Epidermal melanocyte (primary cell): ENCODE data around the gene ADA.
"Not testable (repeated sequence)": the region's sequence is repeated elsewhere in the genome, so short reads cannot be mapped to it uniquely, and the experiment has no call there.

Experiments
- DNase-seq: peaks from one replicate; pipeline ENCODE4 v3.0.0; 2011; ENCODE audit warnings: low spot score; ENCODE audit not compliant: insufficient read length

ADA gene

GRCh38 chr20:44678990-44679611, 27.6 kb upstream of the ADA start:
- no peak for DNase-seq

DNA sequence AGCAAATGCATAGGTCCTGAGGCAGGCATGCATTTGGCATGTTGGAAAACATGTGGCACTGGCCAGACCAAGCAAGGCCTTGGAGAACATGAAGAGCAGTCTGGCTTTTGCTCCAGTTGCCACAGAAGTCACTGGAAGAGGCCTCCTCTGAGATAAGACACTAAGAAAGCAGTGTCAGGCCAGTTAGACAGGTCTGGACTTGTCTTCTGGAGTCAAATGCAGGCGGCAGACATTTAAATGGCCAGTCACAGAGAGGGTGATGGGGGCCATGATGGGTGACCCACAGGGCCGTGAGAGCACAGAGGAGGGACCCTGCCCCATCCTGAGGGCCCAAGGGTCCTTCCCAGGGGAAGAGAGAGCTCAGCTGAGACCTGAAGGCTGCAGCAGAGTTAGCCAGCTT, 26.7 kb upstream of the ADA start:
- no peak for DNase-seq

GRCh38 chr20:44672318-44672902, 20.9 kb upstream of the ADA start:
- not testable (repeated sequence) for DNase-seq

GRCh38 chr20:44671541-44671940, 20.0 kb upstream of the ADA start:
- DNase-seq: not testable (repeated sequence)

DNA sequence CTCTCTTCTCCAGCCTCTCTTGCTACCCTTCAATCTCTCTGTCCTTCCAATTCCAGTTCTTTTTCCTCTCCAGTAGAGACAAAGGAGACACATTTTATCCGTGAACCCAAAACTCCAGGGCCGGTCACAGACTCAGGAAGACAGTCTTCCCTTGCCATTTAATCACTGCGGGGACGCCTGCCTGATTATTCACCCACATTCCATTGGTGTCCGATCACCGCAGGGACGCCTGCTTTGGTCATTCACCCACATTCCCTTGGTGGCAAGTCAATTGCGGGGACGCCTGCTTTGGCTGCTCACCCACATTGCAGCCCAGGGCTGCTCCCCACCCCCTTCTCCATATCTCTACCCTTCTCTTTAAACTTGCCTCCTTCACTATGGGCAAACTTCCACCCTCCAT, 19.4 kb upstream of the ADA start:
- DNase-seq: not testable (repeated sequence)

DNA sequence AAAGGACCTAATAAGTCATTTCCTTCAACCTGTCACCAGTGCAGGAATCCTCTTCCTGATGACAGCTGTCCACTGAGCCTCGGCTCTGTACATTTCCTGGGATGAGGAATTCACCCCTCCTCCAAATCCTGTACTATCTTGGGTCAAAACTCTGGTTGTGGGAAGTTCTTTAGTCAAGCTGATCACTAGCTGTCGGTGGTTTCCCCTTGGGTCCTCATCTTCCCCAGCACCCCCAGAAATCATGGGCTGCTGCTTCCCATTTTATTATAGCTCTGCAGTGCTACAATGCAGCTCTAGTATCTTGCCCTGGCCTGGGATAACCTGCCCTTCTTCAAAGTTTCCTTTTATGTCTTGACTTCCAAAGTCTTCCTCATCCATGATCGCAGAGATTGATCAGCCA, 14.6 kb upstream of the ADA start:
- no peak for DNase-seq

- no peak for DNase-seq
Measured at GRCh38 chr20:44664131-44664530, 12.6 kb upstream of the ADA start.

- DNase-seq: no peak
Measured at GRCh38 chr20:44662261-44662660, 10.8 kb upstream of the ADA start.

GRCh38 chr20:44660581-44660980, 9.1 kb upstream of the ADA start:
- DNase-seq: no peak

DNA sequence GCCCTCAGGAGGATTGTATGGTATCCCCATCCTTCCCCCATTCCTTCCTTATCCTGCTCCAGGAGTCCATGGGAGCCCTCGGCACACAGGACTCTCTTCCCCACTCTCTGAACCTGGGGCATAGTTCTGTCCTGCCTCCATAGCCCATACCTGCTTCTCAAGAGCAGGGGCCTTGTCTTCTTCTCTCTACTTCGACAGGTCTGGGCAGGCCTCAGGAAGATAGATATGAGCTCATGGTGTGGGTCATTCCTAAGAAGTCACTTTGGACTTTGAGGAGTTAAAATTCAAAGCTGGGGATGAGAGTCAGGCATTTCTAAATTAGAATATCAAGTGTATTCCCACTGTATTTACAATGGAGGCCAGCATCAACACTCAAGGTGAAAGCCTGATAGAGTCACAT, 8.4 kb upstream of the ADA start:
- DNase-seq: no peak

DNA sequence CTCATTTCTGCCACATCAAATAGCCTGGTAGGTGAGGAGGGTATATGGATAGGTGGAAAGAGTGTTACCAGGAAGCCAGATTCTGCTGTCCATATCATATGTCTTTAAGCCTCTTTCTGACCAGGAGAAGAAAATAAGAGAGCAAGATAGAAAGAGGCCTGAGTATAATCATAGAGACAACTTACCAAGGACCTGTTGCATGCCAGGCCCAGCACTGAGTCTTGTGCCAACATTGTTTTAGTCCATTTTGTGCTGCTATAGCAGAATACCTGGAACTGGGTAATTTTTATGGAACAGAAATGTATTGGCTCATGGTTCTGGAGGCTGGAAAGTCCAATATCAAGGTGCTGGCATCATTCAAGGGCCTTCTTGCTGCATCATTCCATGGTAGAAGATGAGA, 7.3 kb upstream of the ADA start:
- no peak for DNase-seq

DNA sequence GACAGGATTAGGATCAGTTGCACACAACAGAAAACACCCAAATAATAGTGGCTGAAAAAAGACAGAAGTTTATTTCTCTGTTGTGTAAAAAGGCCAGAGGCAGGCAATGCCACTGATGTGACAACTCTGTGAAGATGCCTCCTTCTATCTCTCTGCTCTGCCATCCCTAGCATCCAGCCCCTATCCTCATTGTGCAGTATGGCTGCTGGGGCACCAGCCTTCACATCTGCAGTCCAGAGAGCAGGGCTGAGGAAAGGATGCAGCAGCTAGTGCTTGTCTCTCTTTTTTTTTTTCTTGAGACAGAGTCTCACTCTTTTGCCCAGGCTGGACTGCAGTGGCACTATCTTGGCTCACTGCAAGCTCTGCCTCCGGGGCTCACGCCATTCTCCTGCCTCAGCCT, 6.4 kb upstream of the ADA start:
- no peak for DNase-seq

GRCh38 chr20:44656448-44656847, 4.9 kb upstream of the ADA start:
- no peak for DNase-seq

GRCh38 chr20:44654210-44654609, 2.7 kb upstream of the ADA start:
- not testable (repeated sequence) for DNase-seq

GRCh38 chr20:44653546-44653945, 2.0 kb upstream of the ADA start:
- DNase-seq: no peak

DNA sequence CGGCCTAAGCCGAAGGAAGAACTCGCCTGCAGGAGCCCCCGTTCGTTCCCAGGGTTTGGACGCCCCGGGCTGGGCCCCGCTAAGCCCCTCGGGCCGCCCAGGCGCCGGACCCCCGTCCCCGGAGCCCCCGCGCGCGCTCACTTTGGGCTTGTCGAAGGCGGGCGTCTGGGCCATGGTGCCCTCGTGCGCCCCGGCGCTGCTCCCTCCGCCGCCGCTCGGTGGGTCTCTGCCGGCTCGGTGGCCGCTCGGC, 140 bp downstream of the ADA start:
- DNase-seq: no peak

DNA sequence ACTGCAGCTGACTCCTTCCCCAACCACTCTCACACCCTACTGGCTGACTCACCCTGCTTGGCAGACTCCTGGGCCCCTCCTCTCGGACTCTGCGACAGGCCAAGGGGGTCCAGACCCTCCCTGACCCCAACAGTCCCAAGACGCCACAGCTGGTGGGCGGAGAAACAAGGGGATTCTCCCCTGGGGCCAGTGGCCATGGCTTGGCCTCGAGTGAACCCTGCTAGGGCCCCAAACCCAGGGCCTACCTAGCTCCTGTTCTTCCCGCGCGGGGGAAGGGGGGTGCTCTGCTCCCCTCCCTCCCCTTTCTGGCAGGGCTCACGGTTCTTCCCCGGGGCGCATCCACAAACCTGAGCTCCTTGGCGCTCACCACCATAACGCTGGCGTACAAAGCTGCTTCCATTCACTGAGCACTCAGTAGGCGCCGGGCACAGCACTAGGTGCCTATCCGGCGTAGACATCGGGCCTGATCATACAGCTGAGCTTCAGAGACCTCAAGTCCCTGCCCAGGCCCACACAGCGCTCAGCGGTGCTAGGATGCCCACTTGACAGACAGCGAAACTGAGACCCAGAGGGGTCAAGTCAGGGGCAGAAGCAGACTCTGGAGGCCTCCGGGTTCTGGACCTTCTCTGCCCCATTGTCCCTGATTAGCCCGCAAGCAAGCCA, 597 bp downstream of the ADA start:
- no peak for DNase-seq

GRCh38 chr20:44649976-44650375, 1.5 kb downstream of the ADA start:
- DNase-seq: no peak

GRCh38 chr20:44649126-44649525, 2.4 kb downstream of the ADA start:
- DNase-seq: no peak

- DNase-seq: no peak
Measured at GRCh38 chr20:44648579-44648978, 2.9 kb downstream of the ADA start.

DNA sequence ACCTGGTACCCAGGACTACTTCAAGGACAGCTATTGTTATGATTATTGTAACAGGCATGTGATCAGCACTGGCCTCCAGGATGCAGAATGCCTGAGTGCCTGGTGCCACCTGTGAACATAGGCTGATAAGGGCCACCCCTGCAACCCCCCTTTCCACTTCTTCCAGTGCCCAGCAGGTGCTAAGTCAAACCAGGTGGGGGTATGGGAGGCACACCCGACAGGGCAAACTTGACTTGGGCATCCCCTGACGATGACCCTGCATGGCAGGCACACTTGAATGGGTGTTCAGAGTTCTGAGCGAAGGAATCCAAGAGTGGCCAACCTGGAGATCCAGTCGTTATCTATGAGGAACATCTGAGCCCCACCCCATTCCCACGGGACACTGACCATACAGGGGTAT, 3.4 kb downstream of the ADA start:
- DNase-seq: no peak

DNA sequence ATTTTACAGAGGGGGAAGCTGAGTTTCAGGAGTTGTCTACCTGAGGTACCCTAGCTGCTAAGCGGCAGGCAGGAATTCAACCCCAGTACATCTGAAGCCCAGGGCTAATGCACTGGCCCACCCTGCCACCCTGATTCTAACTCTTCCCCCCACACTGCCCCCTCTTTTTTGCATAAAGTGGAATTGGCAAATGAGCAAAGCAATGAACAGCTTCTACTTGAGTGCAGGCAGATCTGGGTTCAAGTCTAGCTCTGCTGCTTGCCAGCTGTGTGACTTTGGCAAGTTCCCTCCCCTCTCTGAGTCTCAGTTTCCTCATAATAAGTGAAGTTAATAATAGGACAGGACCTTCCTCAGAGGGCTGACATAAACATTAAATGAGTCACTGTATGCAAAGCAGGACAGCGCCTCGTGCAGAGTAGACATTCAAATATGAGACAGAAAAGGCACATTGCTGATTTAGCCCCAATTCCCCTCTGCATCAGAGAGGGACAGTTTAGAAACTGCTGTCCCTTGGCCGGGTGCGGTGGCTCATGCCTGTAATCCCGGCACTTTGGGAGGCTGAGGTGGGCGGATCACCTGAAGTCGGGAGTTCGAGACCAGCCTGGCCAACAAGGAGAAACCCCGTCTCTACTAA, 4.7 kb downstream of the ADA start:
- DNase-seq: no peak
